Renal pelvis (tissue), 12 donors: ENCODE data around the gene ATP11A. TPM values are rescaled to one million over a fixed set of nuclear protein-coding genes. Genes with fewer than 3 reads are reported as not detected.

ENCODE experiments used
- DNase-seq: peaks from one replicate; pipeline ENCODE4 v3.0.0-alpha.2; 2013
- long read RNA-seq, 16 experiments: transcript quantifications; one replicate each; lab custom pipeline, GENCODE V29; 2026
- polyA plus RNA-seq, 3 donors: library from polyadenylated mRNA; unstranded; fragments of 120-200 nt; gene quantifications; one replicate each; pipeline ENCODE4 v1.2.1, GENCODE V29; 2013; ENCODE audit not compliant: insufficient read length in 3 of 3

ATP11A gene
- 10 to 100 TPM; 39.0 to 68.3 (median 60.9) TPM for polyA plus RNA-seq
- long read RNA-seq, donor 1, transcript ATP11A-217 (1 exons, 3,542 nt), result major isoform, 9 of 27 reads
- long read RNA-seq, donor 1, partial matches to known transcripts, result 18 of 27 reads
- long read RNA-seq, donor 1, other reads (novel, unspliced or antisense), result 0 of 27 reads
- long read RNA-seq, donor 2, full-length matches to known transcripts, result 11 of 11 reads
- long read RNA-seq, donor 2, partial matches to known transcripts, result 0 of 11 reads
- long read RNA-seq, donor 2, other reads (novel, unspliced or antisense), result 0 of 11 reads
- long read RNA-seq, donor 3, full-length matches to known transcripts, result 11 of 11 reads
- long read RNA-seq, donor 3, partial matches to known transcripts, result 0 of 11 reads
- long read RNA-seq, donor 3, other reads (novel, unspliced or antisense), result 0 of 11 reads
- long read RNA-seq, donor 4, full-length matches to known transcripts, result 7 of 7 reads
- long read RNA-seq, donor 4, partial matches to known transcripts, result 0 of 7 reads
- long read RNA-seq, donor 4, other reads (novel, unspliced or antisense), result 0 of 7 reads
- long read RNA-seq, donor 5, transcript ATP11A-217 (1 exons, 3,542 nt), result major isoform, 6 of 6 reads
- long read RNA-seq, donor 5, partial matches to known transcripts, result 0 of 6 reads
- long read RNA-seq, donor 5, other reads (novel, unspliced or antisense), result 0 of 6 reads
- long read RNA-seq, donor 6, full-length matches to known transcripts, result 19 of 19 reads
- long read RNA-seq, donor 6, partial matches to known transcripts, result 0 of 19 reads
- long read RNA-seq, donor 6, other reads (novel, unspliced or antisense), result 0 of 19 reads
- long read RNA-seq, donor 7, full-length matches to known transcripts, result 28 of 28 reads
- long read RNA-seq, donor 7, partial matches to known transcripts, result 0 of 28 reads
- long read RNA-seq, donor 7, other reads (novel, unspliced or antisense), result 0 of 28 reads
- long read RNA-seq, donor 8, full-length matches to known transcripts, result 4 of 4 reads
- long read RNA-seq, donor 8, partial matches to known transcripts, result 0 of 4 reads
- long read RNA-seq, donor 8, other reads (novel, unspliced or antisense), result 0 of 4 reads
- long read RNA-seq, donor 9, transcript ATP11A-217 (1 exons, 3,542 nt), result major isoform, 10 of 11 reads
- long read RNA-seq, donor 9, partial matches to known transcripts, result 0 of 11 reads
- long read RNA-seq, donor 9, other reads (novel, unspliced or antisense), result 0 of 11 reads
- long read RNA-seq, donor 10, transcript ATP11A-217 (1 exons, 3,542 nt), result major isoform, 16 of 18 reads
- long read RNA-seq, donor 10, partial matches to known transcripts, result 0 of 18 reads
- long read RNA-seq, donor 10, other reads (novel, unspliced or antisense), result 0 of 18 reads
- long read RNA-seq, donor 11, full-length matches to known transcripts, result 16 of 16 reads
- long read RNA-seq, donor 11, partial matches to known transcripts, result 0 of 16 reads
- long read RNA-seq, donor 11, other reads (novel, unspliced or antisense), result 0 of 16 reads
- long read RNA-seq, donor 12, full-length matches to known transcripts, result 12 of 12 reads
- long read RNA-seq, donor 12, partial matches to known transcripts, result 0 of 12 reads
- long read RNA-seq, donor 12, other reads (novel, unspliced or antisense), result 0 of 12 reads
- long read RNA-seq, donor 13, transcript ATP11A-217 (1 exons, 3,542 nt), result major isoform, 9 of 9 reads
- long read RNA-seq, donor 13, partial matches to known transcripts, result 0 of 9 reads
- long read RNA-seq, donor 13, other reads (novel, unspliced or antisense), result 0 of 9 reads
- long read RNA-seq, donor 14, result 0 reads
- long read RNA-seq, donor 15, result 0 reads
- long read RNA-seq, donor 16, transcript ATP11A-217 (1 exons, 3,542 nt), result major isoform, 10 of 10 reads
- long read RNA-seq, donor 16, partial matches to known transcripts, result 0 of 10 reads
- long read RNA-seq, donor 16, other reads (novel, unspliced or antisense), result 0 of 10 reads

DNA sequence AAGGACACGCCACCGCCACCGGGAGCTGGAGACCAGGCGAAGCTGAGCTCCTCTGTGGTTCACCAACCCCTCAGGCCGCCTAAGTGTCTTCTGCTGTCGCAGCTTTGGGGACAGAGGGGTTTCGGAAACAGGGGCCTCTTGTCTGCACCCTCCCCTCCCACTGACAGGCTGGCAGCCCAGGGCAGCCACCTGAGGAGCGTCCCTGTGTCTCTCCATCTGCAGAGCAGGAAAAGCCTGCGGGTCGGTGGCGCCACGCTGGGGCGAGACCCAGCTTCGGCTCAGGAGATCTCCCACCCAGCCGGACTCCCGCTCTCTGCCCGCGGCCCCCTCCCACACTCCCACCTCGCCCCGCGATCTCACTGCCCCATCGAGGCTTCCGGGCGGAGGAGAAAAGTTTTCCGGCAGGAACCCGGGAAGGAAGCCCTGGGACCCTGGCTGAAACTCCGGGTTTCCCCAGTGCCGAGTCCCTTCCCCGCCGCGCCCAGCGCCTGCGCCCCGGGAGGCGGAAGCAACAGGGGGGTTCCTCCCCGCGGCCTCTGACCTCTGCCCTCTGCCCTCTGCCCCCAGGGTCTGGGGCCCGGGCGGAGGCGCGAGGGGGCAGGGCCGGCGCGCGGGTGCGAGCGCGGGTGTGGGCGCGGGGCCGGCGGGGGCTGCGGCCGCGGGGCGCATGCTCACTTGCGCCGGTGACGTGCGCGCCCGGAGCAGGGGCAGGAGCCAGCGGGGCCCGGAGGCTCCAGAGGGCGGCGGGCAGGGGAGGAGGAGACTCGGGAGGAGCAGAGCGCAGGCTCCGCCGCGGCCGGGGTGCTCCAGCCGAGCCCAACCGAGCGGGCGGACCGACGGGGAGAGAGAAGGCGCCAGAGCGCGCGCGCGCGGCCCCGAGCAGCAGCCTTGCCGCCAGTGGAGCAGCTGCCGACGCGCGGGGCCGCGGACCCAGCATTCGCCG, at the start of gene ATP11A:
ATP11A (plus strand) TSS at position 736 of the 943 bp plus-strand sequence. CDS start 379 bp downstream, outside the sequence.
- DNase-seq, result peak; percentile 92

DNA sequence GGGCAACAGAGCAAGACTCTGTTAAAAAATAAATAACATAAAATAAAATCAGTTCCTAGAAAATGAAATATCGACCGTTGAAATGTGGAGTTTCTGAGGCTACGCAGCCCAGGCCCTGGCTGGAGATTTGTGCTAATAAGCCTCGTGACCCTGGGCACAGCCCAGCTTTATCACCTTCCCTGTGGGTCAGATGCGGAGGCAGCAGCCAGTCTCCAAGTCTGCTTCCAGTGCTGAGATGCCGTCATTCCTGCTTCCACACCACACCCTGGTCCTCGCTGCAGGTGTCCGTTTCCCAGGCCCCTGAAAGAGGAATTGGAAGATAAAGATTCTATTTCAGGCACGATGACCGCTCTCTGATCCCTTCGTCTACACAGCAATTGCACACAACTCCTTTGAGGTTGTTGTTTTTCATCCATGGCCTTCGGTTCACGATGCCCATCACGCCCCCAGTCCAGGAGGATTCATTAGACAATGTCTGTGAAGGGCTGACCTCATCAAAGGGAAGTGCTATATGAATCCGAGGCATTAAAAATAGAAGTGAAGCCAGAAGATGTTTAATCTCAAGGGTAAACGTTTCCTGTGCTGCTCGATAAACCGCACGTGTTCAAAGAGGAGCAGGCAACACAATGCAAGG, 48.3 kb upstream of the ATP11A start:
- DNase-seq, result no peak

DNA sequence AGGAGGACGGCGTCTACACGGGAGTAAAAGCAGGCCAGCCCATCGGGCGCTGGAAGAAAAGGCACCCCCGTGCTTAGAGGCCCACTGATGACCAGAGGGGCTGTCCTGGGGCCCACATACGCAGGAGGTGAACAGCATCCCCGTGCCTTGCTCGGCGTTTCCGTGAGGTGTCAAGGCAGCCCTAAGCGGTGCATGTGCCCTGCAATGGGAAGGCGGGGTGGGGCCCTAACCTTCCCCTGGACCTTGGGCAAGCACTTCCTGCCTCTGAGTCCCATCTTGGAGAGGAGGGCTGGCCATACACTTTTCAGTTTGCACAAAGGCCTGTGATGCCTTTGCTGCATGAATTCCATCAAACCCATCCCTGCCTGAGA, 47.8 kb upstream of the ATP11A start:
- DNase-seq, result no peak

DNA sequence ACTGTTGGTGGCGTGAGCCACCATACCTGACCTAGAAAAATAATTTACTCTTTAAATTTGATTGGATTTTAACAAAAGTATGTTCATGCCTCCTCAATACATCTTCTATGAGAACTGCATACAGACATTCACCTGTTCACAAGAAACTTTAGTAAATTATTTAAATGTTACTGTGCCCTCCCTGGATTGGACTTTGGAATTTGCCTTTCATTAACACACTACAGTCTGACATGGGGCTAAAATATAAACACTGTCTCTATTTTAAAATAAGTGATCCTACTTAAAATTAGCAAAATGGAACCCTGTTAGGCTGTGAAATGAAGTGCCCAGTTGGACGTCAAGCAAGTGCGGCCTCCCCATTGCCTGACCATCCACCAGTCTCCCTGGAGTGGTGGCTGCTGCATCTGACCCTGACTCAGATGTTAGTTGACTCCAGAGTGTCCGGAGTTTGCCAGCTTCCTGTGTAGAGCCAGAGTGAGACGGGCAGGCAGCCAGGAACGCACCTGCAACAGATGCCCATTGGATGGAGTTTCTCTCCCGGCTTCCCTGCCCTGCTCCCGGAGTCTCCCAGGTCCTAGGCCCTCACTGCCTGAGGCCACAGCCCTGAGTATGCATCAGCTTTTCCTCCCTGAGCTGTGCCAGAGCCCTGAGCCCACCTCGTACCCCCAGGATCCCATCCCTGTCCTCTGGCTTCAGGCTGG, 45.9 kb upstream of the ATP11A start:
- no peak for DNase-seq

DNA sequence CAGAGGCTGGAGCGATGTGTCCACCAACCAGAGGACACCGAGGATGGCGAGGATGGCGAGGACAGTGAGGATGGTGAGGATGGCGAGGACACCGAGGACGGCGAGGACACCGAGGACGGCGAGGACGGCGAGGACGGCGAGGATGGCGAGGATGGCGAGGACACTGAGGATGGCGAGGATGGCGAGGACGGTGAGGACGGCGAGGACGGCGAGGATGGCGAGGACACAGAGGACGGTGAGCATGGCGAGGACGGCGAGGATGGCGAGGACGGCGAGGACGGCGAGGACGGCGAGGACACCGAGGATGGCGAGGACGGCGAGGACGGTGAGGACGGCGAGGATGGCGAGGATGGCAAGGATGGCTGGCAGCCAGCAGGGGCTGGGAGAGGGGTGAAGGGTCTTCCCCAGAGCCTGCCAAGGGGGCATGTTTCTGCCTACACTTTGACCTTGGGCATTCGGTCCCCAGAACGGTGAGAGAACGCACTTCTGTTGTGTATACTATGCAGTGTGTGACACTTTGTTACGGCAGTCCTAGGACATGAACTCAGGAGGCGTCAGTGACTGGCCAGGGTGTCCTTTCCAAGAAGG, 44.4 kb upstream of the ATP11A start:
- DNase-seq, result no peak

DNA sequence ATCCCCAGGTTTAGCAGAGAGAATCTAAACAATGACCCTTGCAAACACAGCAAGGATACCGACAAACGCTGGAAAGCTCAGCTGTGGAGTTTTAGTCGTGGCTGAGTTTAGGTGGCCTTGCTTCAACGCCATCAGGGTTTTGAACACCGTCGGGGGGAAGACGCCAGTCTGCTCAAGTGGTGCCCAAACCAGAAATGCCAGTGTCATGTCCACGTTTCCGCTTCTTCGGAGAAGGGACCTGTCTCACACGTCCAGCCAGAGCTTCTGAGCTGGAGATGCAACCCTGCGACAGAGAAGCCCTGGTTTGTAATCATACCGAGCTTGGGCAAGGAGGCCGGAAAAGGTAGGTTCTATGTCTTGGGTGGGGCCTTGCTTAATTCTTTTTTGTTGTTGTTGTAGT, 42.6 kb upstream of the ATP11A start:
- DNase-seq, result no peak

DNA sequence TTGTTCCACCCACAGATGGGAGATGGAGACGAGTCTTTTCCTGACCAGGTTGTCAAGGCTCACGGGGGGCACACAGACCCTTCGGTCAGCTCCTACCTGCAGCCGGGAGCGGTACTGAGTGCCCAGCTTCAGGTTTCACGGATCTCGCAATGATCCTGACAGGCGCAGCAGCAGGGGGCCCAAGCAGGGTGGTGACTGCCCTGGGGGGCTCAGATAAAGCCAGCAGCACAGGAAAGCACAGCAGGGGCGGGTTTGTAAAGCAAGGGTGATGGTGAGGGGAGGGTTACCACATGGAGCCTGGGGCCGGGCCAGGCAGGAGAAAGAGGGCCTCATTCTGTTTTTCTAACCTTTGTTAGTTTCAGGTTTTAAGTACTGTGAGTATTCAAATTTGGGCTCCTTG, 41.7 kb upstream of the ATP11A start:
- no peak for DNase-seq

DNA sequence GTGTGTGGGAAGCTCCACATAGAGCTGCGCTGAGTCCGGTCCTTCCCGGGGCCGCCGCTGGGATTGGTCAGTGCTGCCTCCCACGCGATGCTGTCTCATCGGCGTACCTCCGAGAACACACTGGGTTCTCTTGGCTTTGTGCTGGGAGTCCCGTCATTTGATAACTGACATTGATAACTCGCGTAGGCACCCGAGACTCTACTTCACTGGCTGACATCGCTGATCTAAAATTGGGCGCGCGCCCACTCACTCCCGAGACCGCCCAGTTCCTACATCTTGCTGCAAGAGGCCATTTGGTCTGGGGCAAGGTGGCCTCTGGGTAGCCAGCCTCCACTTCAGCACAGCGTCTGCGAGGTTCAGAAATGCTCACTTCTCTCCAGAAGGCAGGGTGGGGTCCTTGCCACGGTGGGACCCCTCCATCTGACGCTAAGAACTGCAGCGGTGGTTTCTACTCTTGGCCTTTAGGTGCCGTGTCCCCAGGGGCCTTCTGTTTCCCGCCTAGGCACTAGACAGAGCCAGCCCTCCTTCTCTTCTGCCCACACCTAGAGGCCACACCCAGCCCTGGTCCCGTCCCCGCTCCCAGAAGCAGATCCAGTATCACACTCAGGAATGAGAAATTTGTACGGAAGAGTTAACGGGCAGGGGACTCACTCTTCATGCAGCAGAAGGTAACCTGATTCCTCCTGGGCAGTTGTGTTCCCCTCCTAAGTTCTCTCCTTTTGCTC, 40.7 kb upstream of the ATP11A start:
- no peak for DNase-seq

DNA sequence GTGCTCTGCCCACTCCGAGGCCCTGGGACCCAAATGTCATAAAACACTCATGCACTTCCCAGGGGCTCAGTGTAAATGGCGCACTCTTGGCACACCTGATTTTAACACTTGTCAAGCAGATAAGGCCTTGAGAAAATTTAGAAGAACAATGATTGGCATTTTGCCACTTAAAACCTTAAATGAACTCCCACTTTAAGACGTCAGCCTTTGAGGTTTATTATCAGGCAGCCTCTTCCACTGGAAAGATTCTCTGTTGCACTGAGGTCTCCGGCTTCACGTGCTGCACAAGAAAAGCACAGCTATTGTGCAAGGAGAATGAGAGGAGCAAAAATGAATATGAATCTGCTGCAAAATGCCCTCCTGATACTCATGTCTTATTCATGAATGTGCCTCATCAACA, 38.5 kb upstream of the ATP11A start:
- DNase-seq, result no peak

DNA sequence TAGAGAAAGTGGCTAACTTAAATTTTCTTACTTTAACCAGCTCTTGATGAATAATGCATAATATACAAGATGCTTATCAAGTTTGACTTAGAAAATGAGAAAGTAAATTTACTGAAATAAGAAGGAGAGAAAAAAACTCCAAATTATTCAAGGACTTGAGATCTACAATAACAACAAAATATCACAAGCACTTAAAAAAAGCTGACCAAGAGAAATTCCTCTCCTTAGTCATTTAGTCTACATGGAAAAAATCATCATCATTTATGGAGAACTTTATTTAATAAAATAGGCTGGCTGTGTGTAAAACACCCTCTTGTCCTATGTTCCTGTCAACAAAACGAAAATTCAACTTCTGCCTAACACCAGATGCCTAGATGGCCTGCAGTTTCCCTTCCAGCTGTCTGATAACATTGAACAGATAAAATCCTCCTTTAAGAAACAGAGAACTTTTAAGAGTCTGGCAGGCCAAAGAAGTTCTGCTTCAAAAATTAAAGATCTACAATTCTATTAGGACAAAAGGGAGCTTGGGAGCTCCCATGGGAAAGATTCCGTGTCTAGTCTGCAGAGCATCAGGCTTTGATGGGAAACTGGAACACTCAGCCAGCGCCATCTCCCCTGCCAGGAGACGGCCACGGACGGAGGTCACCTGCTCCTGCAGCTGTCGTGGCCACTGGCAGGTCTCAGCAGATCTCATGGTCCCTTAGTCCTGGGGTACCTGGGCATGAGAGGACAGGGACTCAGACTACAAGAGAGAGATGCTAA, 37.9 kb upstream of the ATP11A start:
- no peak for DNase-seq

DNA sequence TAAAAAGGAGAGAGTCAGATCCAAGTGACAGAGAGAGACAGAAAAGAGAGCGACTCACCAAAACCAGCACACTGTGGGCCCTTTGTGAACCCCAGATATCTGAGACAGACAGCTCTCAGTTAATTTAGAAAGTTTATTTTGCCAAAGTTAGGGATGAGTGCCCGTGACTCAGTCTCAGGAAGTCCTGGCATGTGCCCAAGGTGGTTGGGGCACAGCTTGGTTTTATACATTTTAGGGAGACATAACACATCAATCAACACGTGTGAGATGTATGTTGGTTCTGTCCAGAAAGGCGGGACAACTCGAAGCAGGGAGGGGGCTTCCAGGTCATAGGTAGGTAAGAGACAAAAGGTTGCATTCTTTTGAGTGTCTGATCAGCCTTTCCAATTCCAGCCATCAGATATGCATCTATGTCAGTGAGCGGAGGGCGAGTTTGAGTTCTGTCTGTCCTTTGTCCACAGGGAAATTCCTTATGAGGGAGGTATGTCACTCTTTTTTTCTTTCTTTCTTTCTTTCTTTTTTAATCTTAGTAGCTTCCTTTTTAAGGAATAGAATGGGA, 37.2 kb upstream of the ATP11A start:
- DNase-seq, result no peak

DNA sequence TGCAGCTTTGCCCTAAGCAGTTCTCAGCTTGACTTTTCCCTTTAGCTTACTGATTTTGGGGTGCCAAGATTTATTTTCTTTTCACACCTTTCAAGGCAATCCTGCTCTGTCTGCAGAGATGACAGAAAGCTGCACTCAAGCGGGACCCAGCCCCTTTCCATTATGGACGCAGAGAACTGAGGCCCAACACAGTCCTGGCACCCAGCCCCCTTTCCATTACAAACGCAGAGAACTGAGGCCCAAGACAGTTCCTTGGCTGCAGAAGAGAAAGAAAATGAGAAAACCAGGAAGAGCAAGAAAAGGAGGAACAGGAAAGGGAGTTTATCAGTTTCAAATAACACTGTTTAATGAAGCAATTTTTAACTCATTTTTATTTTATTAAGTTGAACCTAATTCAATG, 36.8 kb upstream of the ATP11A start:
- DNase-seq, result no peak

DNA sequence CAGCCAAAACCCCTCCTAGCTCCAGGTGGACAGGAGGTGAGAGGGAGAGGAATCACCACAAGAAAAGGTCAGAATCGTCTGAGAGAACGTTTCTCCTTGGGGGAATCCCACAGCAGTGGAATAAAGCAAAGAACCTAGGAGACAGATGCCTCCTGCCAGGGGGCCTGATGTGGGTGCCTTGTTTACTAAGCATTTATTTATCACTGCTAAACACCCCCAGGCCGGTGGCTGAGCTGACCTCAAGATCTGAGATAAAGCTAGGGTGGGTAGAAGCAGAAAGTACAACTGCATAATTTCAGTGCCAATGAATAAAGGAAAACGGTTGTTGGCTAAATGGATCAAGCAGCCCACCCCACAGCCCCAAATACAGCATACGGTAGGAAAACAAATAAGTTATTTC, 33.9 kb upstream of the ATP11A start:
- DNase-seq, result no peak

DNA sequence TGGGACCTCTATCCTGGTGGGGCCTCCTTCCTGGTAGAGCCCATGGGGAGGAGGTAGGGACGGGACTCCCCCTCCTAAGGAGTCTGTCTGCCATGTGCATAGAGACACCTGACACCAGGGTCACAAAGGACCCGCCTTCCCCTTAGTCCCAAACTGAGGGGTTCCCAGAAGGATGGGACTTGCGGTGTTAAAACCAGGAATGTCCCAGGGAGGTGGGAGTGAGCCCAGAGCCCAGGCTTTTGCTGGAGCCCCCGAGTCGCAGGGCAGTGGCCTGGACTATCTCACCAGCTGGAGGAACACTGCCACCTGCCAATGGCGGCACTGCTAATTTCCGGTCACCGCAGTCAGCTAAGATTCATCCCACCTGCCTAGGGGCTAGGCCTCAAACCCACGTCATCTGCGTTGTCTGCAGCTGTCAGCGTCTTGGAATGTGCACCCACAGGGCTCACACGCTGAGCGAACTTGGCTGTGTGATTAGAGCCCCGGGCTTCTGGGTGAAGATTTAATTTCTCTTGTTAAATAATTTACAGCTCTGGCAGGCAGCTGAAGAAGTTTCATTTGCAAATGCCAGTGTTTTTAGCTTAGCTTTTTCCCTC, 31.9 kb upstream of the ATP11A start:
- DNase-seq, result peak; percentile 80

DNA sequence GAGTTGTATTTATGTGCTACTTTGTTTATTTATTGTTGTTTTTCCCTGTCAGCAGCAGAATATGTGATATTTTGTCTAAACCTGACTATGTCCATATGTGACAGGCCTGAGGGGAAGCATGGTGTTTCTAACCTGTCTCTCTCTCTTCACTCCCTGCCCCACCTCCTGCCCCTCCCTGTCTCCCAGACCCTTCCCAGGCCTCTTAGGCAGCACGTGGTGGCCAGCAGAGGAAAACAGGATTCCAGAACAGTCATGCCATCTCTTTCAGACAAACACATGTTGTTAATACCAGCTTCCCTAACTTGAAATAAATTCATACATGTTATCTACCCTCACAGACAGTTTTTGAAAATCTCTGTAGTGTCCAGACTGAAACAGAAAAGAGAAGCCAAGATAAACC, 31.0 kb upstream of the ATP11A start:
- no peak for DNase-seq

DNA sequence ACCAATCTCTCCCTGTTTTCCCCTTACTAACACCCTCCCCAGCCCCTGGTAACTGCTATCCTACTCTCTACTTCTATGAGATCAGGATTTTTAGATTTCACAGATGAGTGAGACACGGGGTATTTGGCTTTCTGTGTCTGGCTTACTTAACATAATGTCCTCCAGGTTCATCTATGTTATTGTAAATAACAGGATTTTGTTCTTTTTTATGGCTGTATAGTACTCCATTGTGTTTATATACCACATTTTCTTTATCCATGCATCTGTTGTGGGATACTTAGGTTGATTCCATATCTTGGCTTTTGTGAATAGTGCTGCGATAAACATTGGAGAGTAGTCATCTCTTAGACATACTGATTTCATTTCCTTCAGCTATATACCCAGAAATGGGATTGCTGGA, 28.5 kb upstream of the ATP11A start:
- no peak for DNase-seq
